Choroid plexus epithelial cell (primary cell): Measurements from ENCODE around the gene PPP1R37.
"Not testable (repeated sequence)": the region's sequence is repeated elsewhere in the genome, so short reads cannot be mapped to it uniquely, and the experiment has no call there.

Source experiments
- DNase-seq: peaks from one replicate; pipeline ENCODE4 v3.0.0-alpha.2; 2010; ENCODE audit warnings: low read depth
- H3K4me3 ChIP-seq: 2 replicates; pipeline ENCODE4 v1.5.1; 2011; ENCODE audit warnings: low read depth, mild to moderate bottlenecking, control low read depth, low read length, moderate library complexity
- TF ChIP-seq, protein P1 (sequence below): conservative IDR thresholded peaks from 2 replicates; pipeline ENCODE4 v1.5.1; 2011; ENCODE audit warnings: low read depth, mild to moderate bottlenecking, control low read depth, inconsistent platforms, low read length, moderate library complexity

Gene PPP1R37

DNA sequence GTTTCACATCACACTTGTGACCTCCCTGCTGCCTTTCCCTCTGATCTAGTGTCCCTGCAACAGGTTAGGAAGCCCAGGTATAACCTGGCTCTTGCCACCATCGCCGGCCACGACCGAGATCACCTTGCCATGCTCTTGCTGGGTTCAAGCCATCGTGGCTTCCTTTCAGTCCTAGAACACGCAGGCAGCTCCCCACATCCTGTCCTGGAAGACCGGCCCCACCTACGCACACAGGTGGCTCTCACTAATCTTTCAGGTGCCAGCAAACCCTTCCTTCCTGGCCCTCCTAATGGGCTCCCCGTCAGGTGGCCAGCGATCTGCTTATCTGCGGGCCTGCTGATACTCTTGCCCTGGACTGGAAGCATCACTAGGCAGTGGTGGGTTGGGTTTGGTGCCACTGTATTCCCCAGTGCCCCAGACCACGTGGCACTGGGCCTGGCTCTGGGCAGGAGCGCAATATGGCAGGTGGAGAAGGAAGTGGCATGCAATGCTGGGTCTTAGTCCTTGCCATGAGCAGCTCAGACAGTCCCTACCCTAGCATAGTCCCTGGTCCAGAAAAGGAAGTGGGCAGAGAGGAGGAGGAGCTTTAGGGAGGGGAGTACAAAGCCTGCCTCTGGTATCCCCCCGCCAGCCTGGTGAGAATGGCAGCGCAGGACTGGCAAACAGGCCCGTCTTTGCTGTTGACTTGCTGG, 11.8 kb downstream of the PPP1R37 start:
- DNase-seq = no peak
- no peak overlapping the region for H3K4me3 ChIP-seq
- TF ChIP-seq, protein P1, sequence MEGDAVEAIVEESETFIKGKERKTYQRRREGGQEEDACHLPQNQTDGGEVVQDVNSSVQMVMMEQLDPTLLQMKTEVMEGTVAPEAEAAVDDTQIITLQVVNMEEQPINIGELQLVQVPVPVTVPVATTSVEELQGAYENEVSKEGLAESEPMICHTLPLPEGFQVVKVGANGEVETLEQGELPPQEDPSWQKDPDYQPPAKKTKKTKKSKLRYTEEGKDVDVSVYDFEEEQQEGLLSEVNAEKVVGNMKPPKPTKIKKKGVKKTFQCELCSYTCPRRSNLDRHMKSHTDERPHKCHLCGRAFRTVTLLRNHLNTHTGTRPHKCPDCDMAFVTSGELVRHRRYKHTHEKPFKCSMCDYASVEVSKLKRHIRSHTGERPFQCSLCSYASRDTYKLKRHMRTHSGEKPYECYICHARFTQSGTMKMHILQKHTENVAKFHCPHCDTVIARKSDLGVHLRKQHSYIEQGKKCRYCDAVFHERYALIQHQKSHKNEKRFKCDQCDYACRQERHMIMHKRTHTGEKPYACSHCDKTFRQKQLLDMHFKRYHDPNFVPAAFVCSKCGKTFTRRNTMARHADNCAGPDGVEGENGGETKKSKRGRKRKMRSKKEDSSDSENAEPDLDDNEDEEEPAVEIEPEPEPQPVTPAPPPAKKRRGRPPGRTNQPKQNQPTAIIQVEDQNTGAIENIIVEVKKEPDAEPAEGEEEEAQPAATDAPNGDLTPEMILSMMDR = no peak

DNA sequence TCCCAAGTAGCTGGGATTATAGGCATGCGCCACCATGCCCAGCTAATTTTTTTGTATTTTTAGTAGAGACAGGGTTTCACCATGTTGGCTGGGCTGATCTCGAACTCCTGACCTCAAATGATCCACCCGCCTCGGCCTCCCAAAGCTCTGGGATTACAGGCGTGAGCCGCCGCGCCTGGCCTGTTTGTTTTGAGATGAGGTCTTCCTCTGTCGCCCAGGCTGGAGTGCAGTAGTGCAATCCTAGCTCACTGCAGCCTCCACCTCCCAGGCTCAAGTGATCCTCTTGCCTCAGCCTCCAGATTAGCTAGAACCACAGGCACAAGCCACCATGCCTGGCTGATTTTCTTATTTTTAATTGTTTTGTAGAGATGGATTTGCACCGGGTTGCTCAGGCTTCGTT, 13.4 kb downstream of the PPP1R37 start:
- not testable (repeated sequence) for DNase-seq, H3K4me3 ChIP-seq

DNA sequence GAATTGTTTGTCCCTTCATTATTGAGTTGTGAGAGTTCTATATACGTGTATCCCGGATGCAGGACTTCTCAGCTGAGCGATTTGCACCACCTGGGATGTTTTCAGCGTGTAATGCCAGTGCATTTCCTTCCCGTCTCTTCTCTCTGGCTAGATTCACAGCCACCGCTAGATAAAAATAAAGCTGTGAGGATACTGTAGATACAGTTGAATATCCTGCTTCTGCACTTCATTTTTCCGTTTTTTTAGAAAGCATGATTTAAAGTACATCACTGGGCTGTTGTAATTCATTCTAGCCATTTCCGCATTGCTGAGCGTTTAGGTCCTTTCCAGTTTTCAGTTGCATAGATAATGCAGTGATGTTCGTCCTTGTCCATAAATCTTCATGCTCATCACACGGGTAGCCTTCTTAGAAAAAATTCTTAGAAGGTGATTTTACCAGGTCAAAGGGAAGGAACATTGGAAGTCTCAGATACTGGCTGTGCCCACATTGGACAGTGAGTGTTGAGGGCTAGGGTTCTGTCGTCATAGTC, 14.7 kb downstream of the PPP1R37 start:
- no peak for DNase-seq
- H3K4me3 ChIP-seq = no peak overlapping the region
- TF ChIP-seq, protein P1 = no peak

DNA sequence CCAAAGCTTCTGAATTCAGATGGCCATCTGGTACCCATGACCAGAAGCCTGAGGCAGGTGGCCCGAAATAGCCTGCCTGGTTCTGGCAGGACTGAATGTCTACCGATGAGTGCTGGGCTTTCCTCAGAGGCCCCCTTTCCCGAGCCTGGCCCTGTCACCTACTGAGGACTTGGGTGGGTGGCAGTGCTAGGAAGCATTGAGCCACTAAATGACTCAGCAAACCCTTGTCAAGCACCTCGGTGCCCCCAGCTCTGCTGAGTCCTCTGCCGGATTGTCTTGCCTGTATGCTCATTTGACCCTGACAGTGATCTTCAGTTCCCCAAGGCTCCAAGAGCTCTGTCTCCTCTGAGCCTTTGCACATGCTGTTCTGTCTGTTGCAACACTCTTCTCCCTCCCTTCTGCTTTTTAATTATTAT, 17.9 kb downstream of the PPP1R37 start:
- DNase-seq = no peak
- TF ChIP-seq, protein P1 = no peak
- no peak overlapping the region for H3K4me3 ChIP-seq

DNA sequence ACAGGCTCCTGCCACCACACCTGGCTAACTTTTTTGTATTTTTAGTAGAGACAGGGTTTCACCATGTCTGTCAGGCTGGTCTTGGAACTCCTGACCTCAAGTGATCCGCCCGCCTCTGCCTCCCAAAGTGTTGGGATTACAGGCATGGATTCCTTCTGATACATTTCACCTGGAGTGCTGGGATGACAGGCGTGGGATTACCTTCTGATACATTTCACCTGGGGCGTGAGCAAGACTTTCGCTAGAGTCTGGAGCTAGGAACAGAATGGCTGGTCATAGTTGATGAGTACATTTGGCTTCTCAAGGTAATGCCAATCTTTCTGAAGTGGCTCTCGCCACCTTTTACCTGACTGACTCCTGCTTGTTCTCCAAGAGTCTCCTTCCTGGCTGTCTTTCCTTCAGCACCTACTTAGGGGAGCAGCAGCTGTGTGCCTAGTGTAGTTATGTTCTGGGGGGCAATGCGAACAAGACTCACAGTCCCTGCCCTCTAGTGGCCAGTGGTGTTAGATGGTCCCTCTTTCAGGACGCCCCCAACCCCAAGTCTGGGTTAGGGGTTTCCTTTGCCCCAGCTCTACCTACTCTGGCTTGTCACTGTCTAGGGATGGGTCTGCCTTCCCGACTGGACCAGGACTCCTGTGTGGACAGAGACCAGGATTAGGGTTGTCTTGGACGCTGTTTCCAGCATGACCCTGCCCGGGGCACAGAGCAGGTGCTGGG, 19.3 kb downstream of the PPP1R37 start:
- H3K4me3 ChIP-seq = no peak overlapping the region
- DNase-seq = no peak
- TF ChIP-seq, protein P1 = peak; percentile 21

DNA sequence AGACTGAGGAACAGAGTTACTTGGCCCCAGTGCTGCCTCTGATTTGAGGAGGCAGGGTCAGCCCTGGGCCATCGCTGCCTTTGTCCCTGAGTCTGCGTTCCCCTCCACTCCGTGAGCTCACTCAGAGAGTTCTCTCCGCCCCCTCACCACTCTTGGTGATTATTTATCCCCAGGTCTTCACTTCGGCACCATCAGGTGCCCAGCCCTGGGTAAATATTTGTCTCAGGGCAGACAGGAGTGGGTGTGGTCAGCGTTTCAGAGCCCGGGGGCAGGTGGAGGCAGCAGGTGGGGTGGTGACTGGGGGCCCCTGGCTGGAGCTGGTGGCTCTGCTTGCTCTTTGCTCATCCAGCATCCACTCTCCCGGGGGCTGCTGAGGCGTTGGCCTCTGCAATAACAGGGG, 20.6 kb downstream of the PPP1R37 start:
- no peak overlapping the region for H3K4me3 ChIP-seq
- no peak for DNase-seq
- TF ChIP-seq, protein P1 = no peak

DNA sequence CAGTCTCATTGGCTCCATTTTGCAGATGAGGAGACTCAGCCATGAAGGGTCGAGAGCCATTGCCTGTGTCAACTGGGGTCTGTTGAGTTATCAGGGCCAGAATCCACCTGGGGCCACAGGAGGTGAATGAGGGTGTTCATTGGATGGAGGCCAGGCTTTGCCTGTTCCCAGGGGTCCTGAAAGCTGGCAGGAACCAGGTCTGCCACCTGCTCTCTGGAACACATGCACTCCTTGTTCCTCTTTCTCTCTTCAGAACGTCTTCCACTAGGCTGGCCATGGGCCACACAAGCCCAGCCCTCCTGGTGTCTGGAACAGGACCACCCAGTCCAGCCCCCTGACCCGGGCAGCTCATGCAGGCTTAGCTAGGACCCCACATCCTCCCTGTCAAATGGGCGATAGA, 21.1 kb downstream of the PPP1R37 start:
- DNase-seq = no peak
- TF ChIP-seq, protein P1 = no peak
- H3K4me3 ChIP-seq = no peak overlapping the region
